ENCODE data around the gene TGFBR1.

- no peak for TF ChIP-seq CTCF (IDR thresholded peaks at IDR 0.05)
- no peak for TF ChIP-seq POLR2A (IDR thresholded peaks at IDR 0.05)
Observed at GRCh38 chr9:99101812-99102211, 3.1 kb upstream of the TGFBR1 start.

Data from tibial nerve (tissue), 3 donors.